HG02588 (cell line): ENCODE results near the gene PRR16.

ENCODE experiments used
- ATAC-seq: cut with Tn5 transposase; IDR thresholded peaks from one replicate; pipeline ENCODE4 v1.9.1; 2021; ENCODE audit warnings: mild to moderate bottlenecking, moderate library complexity; ENCODE audit not compliant: unreplicated experiment

Gene PRR16

GRCh38 chr5:120706877-120707276, 242.8 kb downstream of the PRR16 start:
- no peak for ATAC-seq

GRCh38 chr5:120717381-120717780, 253.3 kb downstream of the PRR16 start:
- ATAC-seq = no peak

- ATAC-seq = no peak
Measured at GRCh38 chr5:120730214-120730613, 266.1 kb downstream of the PRR16 start.

GRCh38 chr5:120734033-120734432, 269.9 kb downstream of the PRR16 start:
- no peak for ATAC-seq

- no peak for ATAC-seq
Measured at GRCh38 chr5:120735076-120735475, 271.0 kb downstream of the PRR16 start.
